ENCODE results near the gene IGSF21.

GRCh38 chr1:18112611-18113010 lies 5.0 kb downstream of the IGSF21 start:
- TF ChIP-seq CTCF (IDR thresholded peaks at IDR 0.05) (no peak), POLR2A (IDR thresholded peaks at IDR 0.05) (no peak), POLR2AphosphoS5 (IDR thresholded peaks at IDR 0.05) (no peak)

Data from gastroesophageal sphincter (tissue), 3 donors.